SH-SY5Y (cell line): ENCODE measurements around the gene ZNF26.

Experiments
- GATA2 ChIP-seq: IDR thresholded peaks from 2 replicates; pipeline ENCODE4 v1.6.1; 2011; ENCODE audit warnings: mild to moderate bottlenecking, low read depth, low read length
- GATA3 ChIP-seq: IDR thresholded peaks from 2 replicates; pipeline ENCODE4 v1.6.1; 2011; ENCODE audit warnings: low read depth, mild to moderate bottlenecking, low read length, moderate library complexity

- TF ChIP-seq GATA3 (no peak), GATA2 (no peak)
These were observed 19.3 kb upstream of the ZNF26 start for GRCh38 chr12:132966676-132967415.
